GM23338 (cell line): ENCODE results near the gene BAD.

Experiments
- CREB1 ChIP-seq: fragments of 250-450 bp; sonication (Bioruptor Pico); IDR thresholded peaks from 2 replicates; pipeline ENCODE4 v1.5.0; 2020; ENCODE audit warnings: low read depth, mild to moderate bottlenecking, moderate library complexity
- ETS1 ChIP-seq: IDR thresholded peaks from 2 replicates; pipeline ENCODE4 v1.6.1; 2016; ENCODE audit warnings: antibody characterized with exemption
- EZH2 ChIP-seq: fragments of 200-600 bp; sonication (generic); IDR thresholded peaks from one replicate; pipeline ENCODE4 v1.8.0; 2017; ENCODE audit warnings: antibody characterized with exemption, mild to moderate bottlenecking, low read depth; ENCODE audit not compliant: unreplicated experiment
- EZH2phosphoT487 ChIP-seq: fragments of 200-600 bp; sonication (generic); IDR thresholded peaks from one replicate; pipeline ENCODE4 v1.8.1; 2018; ENCODE audit warnings: antibody characterized with exemption; ENCODE audit not compliant: unreplicated experiment
- JUNB ChIP-seq: IDR thresholded peaks from one replicate; pipeline ENCODE4 v1.6.1; 2016; ENCODE audit warnings: antibody characterized with exemption; ENCODE audit not compliant: unreplicated experiment
- NANOG ChIP-seq: IDR thresholded peaks from 2 replicates; pipeline ENCODE4 v1.6.1; 2016; ENCODE audit warnings: antibody characterized with exemption, borderline replicate concordance
- POLR2AphosphoS5 ChIP-seq: IDR thresholded peaks from 2 replicates; pipeline ENCODE4 v1.6.1; 2016; ENCODE audit warnings: antibody characterized with exemption, low read depth
- REST ChIP-seq: IDR thresholded peaks from one replicate; pipeline ENCODE4 v1.6.1; 2018; ENCODE audit warnings: antibody characterized with exemption; ENCODE audit not compliant: unreplicated experiment
- STAT1 ChIP-seq: IDR thresholded peaks from one replicate; pipeline ENCODE4 v1.6.1; 2016; ENCODE audit warnings: antibody characterized with exemption; ENCODE audit not compliant: unreplicated experiment
- ZNF114 ChIP-seq: fragments of 250-450 bp; sonication (Bioruptor Pico); IDR thresholded peaks from 2 replicates; pipeline ENCODE4 v1.5.0; 2020; ENCODE audit warnings: mild to moderate bottlenecking, moderate library complexity
- ZNF331 ChIP-seq: fragments of 250-450 bp; sonication (Bioruptor Pico); IDR thresholded peaks from 2 replicates; pipeline ENCODE4 v1.5.0; 2020; ENCODE audit warnings: low read depth, mild to moderate bottlenecking, moderate library complexity
- ZNF462 ChIP-seq: fragments of 250-450 bp; sonication (Bioruptor Pico); IDR thresholded peaks from 2 replicates; pipeline ENCODE4 v1.5.0; 2020; ENCODE audit warnings: mild to moderate bottlenecking, moderate library complexity
- TF ChIP-seq, protein P1 (sequence below), 2 experiments: fragments of 200-600 bp in 1 of 2; sonication (generic) in 1 of 2; conservative IDR thresholded peaks; 2 replicates each; pipeline versions ENCODE4 v1.5.1 to v1.6.1; 2016 to 2017; ENCODE audit warnings: antibody characterized with exemption in 2 of 2, low read depth in 2 of 2, mild to moderate bottlenecking in 2 of 2, moderate library complexity in 1 of 2

- no peak for TF ChIP-seq REST
- TF ChIP-seq CREB1 (CRISPR knock-in tag): no peak
- TF ChIP-seq, protein P1, sequence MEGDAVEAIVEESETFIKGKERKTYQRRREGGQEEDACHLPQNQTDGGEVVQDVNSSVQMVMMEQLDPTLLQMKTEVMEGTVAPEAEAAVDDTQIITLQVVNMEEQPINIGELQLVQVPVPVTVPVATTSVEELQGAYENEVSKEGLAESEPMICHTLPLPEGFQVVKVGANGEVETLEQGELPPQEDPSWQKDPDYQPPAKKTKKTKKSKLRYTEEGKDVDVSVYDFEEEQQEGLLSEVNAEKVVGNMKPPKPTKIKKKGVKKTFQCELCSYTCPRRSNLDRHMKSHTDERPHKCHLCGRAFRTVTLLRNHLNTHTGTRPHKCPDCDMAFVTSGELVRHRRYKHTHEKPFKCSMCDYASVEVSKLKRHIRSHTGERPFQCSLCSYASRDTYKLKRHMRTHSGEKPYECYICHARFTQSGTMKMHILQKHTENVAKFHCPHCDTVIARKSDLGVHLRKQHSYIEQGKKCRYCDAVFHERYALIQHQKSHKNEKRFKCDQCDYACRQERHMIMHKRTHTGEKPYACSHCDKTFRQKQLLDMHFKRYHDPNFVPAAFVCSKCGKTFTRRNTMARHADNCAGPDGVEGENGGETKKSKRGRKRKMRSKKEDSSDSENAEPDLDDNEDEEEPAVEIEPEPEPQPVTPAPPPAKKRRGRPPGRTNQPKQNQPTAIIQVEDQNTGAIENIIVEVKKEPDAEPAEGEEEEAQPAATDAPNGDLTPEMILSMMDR (conservative IDR thresholded peaks at IDR 0.05; ENCODE audit: low read depth in 2 of 2): no peak
- TF ChIP-seq EZH2: no peak
- no peak for TF ChIP-seq POLR2AphosphoS5
- TF ChIP-seq EZH2phosphoT487: no peak
- no peak for TF ChIP-seq JUNB
- TF ChIP-seq ETS1: no peak
- no peak for TF ChIP-seq NANOG
- no peak for TF ChIP-seq ZNF331 (CRISPR knock-in tag)
- no peak for TF ChIP-seq STAT1
- TF ChIP-seq ZNF462: no peak
- TF ChIP-seq ZNF114 (CRISPR knock-in tag): no peak
These were observed 26.1 kb downstream of the BAD start for GRCh38 chr11:64258356-64258755.
